Esophagus squamous epithelium (tissue), 4 donors: Measurements from ENCODE around the gene GPRASP2.

Experiments
- CTCF ChIP-seq, 6 experiments: fragments of 450-650 bp in 4 of 6; fragments of 200-600 bp in 2 of 6; sonication (generic) in 2 of 6; IDR thresholded peaks; one replicate each; pipeline ENCODE4 v1.5.1; 2016 to 2019; ENCODE audit warnings: antibody characterized with exemption in 6 of 6, mild to moderate bottlenecking in 4 of 6, moderate library complexity in 4 of 6
- POLR2A ChIP-seq, 4 donors: fragments of 450-650 bp; IDR thresholded peaks; one replicate each; pipeline ENCODE4 v1.6.1; 2017; ENCODE audit warnings: antibody characterized with exemption in 4 of 4, mild to moderate bottlenecking in 4 of 4, moderate library complexity in 3 of 4

GRCh38 chrX:102739657-102740056 lies 27.4 kb downstream of the GPRASP2 start:
- TF ChIP-seq CTCF (IDR thresholded peaks at IDR 0.05) = no peak
- TF ChIP-seq POLR2A (IDR thresholded peaks at IDR 0.05) = no peak
